Vagina (tissue), 2 donors: Measurements from ENCODE around the gene CNTN1.

Experiments used
- POLR2A ChIP-seq, 2 donors: fragments of 450-650 bp; IDR thresholded peaks; one replicate each; pipeline ENCODE4 v1.6.1; 2017; ENCODE audit warnings: antibody characterized with exemption in 2 of 2, mild to moderate bottlenecking in 2 of 2, moderate library complexity in 2 of 2
- TF ChIP-seq, protein P1 (sequence below), 3 experiments: fragments of 450-650 bp in 2 of 3; fragments of 200-600 bp in 1 of 3; sonication (generic) in 1 of 3; IDR thresholded peaks; one replicate each; pipeline ENCODE4 v1.5.1; 2017 to 2019; ENCODE audit warnings: antibody characterized with exemption in 3 of 3, mild to moderate bottlenecking in 2 of 3, moderate library complexity in 2 of 3

DNA sequence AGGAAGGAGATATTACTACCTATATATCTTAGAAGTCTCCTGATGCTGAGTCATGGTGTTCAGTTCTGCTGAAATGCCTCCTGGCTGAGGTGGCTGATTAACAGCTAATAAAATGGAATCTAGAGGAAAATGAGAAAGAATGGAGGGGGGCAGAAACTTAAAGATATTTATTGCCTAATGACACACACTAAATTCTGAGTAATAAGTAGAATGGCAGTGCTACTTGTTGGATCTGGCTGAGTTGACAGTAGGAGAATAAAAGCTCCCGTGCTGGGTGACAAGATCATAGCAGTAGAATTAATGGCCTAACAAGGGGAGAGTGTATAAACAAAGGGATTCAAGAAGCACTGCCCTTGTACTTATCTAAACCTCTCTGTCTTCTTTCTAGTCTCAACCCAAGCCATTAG is 137.5 kb downstream of the CNTN1 start:
- TF ChIP-seq, protein P1, sequence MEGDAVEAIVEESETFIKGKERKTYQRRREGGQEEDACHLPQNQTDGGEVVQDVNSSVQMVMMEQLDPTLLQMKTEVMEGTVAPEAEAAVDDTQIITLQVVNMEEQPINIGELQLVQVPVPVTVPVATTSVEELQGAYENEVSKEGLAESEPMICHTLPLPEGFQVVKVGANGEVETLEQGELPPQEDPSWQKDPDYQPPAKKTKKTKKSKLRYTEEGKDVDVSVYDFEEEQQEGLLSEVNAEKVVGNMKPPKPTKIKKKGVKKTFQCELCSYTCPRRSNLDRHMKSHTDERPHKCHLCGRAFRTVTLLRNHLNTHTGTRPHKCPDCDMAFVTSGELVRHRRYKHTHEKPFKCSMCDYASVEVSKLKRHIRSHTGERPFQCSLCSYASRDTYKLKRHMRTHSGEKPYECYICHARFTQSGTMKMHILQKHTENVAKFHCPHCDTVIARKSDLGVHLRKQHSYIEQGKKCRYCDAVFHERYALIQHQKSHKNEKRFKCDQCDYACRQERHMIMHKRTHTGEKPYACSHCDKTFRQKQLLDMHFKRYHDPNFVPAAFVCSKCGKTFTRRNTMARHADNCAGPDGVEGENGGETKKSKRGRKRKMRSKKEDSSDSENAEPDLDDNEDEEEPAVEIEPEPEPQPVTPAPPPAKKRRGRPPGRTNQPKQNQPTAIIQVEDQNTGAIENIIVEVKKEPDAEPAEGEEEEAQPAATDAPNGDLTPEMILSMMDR (IDR thresholded peaks at IDR 0.05) = no peak
- no peak for TF ChIP-seq POLR2A (IDR thresholded peaks at IDR 0.05)
